Measurements from ENCODE around the gene MRPS7.

DNA sequence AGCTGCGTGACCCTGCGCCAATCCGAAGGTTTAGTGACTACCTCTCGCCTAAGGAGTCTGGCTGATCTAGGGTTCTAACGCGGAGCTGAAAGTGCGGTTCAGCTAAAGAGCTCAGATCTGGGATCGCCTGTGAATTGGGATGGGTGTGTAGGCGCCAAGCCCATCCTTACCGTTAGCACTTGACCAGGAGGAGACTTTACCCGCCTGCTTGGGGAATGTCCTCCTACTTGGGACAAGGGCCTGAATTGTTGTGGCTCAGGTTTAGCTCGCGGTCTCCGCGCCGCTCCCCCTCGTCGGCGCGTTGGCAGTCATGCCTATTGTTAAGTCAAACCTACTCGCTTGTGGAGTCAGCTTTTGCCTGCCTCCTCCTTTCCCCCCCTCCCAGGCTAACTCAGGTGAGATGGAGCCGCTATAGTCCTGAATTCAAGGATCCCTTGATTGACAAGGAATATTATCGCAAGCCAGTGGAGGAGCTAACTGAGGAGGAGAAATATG, 480 bp downstream of the MRPS7 start:
- TF ChIP-seq, protein P1, sequence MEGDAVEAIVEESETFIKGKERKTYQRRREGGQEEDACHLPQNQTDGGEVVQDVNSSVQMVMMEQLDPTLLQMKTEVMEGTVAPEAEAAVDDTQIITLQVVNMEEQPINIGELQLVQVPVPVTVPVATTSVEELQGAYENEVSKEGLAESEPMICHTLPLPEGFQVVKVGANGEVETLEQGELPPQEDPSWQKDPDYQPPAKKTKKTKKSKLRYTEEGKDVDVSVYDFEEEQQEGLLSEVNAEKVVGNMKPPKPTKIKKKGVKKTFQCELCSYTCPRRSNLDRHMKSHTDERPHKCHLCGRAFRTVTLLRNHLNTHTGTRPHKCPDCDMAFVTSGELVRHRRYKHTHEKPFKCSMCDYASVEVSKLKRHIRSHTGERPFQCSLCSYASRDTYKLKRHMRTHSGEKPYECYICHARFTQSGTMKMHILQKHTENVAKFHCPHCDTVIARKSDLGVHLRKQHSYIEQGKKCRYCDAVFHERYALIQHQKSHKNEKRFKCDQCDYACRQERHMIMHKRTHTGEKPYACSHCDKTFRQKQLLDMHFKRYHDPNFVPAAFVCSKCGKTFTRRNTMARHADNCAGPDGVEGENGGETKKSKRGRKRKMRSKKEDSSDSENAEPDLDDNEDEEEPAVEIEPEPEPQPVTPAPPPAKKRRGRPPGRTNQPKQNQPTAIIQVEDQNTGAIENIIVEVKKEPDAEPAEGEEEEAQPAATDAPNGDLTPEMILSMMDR (IDR thresholded peaks at IDR 0.05; ENCODE audit: insufficient read depth, low read length, poor library complexity, severe bottlenecking) = no peak
- no peak for TF ChIP-seq EZH2phosphoT487 (conservative IDR thresholded peaks at IDR 0.05; ENCODE audit: low read length)

Data from SU-DHL-6 (cell line).